ENCODE measurements around the gene SCNM1.
A peak's percentile ranks its signal among the peaks of the same experiment; 100 is the strongest.
"Not testable (repeated sequence)": the region's sequence is repeated elsewhere in the genome, so short reads cannot be mapped to it uniquely, and the experiment has no call there.

SCNM1 gene

DNA sequence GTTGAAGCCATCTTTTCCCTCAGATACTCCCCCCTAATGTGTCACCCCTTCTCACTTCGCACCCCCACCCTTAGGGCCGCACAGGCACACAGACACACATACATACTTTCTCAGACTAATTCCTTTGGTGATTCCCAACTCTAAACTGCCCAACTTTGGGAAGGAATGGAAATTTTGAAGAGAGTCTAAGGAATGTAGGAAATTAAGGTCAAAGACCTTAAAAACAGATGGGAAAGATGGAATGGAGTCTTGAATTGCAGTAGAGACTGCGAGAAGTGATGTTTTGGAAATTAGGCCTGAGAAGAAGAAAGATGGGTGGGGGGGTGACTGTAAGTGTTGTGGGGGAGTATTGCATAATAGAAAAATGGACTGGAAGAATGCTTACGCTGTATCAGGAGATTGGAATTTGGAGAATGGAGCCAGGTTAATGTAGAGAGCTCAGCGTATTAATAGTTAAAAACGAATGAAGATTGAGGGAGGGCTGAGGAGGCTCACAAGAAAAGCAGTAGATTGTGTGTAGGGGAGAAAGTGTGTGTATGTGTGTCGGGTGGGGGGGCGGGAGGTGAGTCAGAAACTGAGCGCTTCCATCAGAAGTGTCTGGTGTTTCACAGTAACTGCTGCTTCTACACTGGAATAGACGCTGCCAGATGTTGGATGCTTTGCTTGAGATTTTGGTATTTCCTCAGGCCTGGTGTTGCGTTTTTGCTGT is 34.1 kb downstream of the SCNM1 start (continued):
- TF ChIP-seq, protein P1, sequence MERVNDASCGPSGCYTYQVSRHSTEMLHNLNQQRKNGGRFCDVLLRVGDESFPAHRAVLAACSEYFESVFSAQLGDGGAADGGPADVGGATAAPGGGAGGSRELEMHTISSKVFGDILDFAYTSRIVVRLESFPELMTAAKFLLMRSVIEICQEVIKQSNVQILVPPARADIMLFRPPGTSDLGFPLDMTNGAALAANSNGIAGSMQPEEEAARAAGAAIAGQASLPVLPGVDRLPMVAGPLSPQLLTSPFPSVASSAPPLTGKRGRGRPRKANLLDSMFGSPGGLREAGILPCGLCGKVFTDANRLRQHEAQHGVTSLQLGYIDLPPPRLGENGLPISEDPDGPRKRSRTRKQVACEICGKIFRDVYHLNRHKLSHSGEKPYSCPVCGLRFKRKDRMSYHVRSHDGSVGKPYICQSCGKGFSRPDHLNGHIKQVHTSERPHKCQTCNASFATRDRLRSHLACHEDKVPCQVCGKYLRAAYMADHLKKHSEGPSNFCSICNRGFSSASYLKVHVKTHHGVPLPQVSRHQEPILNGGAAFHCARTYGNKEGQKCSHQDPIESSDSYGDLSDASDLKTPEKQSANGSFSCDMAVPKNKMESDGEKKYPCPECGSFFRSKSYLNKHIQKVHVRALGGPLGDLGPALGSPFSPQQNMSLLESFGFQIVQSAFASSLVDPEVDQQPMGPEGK (tag by site-specific recombination; IDR thresholded peaks at IDR 0.05): peak; percentile 72
- TF ChIP-seq KLF7 (tag by site-specific recombination; IDR thresholded peaks at IDR 0.05; ENCODE audit: borderline replicate concordance) (no peak), ZNF335 (tag by site-specific recombination; conservative IDR thresholded peaks at IDR 0.05) (no peak; the same call in 1 of the 2 replicates), SP7 (tag by site-specific recombination; IDR thresholded peaks at IDR 0.05) (peak; percentile 24; the same call in 1 of the 2 replicates), ZNF394 (tag by site-specific recombination; IDR thresholded peaks at IDR 0.05; ENCODE audit: borderline replicate concordance) (peak; percentile 66), ZNF707 (tag by site-specific recombination; IDR thresholded peaks at IDR 0.05) (no peak)
- TF ChIP-seq, protein P2, sequence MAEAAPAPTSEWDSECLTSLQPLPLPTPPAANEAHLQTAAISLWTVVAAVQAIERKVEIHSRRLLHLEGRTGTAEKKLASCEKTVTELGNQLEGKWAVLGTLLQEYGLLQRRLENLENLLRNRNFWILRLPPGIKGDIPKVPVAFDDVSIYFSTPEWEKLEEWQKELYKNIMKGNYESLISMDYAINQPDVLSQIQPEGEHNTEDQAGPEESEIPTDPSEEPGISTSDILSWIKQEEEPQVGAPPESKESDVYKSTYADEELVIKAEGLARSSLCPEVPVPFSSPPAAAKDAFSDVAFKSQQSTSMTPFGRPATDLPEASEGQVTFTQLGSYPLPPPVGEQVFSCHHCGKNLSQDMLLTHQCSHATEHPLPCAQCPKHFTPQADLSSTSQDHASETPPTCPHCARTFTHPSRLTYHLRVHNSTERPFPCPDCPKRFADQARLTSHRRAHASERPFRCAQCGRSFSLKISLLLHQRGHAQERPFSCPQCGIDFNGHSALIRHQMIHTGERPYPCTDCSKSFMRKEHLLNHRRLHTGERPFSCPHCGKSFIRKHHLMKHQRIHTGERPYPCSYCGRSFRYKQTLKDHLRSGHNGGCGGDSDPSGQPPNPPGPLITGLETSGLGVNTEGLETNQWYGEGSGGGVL (tag by site-specific recombination; IDR thresholded peaks at IDR 0.05): peak; percentile 60

DNA sequence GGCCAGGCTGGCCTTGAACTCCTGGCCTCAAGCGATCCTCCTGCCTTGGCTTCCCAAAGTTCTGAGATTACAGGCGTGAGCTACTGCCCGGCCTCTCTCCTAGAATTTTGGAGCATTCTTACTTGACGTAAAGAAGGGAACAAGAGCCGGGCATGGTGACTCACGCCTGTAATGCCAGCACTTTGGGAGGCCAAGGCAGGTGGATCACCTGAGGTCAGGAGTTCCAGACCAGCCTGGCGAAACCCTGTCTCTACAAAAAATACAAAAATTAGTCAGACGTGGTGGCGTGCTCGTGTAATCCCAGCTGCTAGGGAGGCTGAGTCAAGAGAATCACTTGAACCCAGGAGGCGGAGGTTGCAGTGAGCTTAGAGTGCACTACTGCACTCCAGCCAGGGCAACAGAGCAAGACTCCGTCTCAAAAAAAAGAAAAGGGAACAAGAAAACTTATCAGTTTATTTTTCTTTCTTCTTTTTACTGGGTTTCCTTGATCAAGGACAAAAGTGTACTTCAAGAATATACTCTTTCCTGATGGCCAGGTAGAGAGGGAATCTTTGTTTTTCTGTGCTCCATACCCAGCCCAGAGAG is 39.5 kb downstream of the SCNM1 start:
- CTCF ChIA-PET: interaction anchor here (0.6 to 1.1 kb wide), 2 partner anchors 8 to 21 kb away, joined by 3 read pairs; no protein-coding TSS in a partner anchor
- H3K4me3 ChIP-seq (ENCODE audit: low read depth, low read length); POLR2A ChIA-PET; H3K9me3 ChIP-seq (ENCODE audit: control insufficient read depth, insufficient read depth, low read depth, low read length); H3K4me1 ChIP-seq (ENCODE audit: control insufficient read depth, insufficient read depth, low read length); H3K27ac ChIP-seq (ENCODE audit: extremely low read depth, low read depth, low read length): not testable (repeated sequence)
- H3K36me3 ChIP-seq (ENCODE audit: control insufficient read depth in 2 of 2, insufficient read depth in 1 of 2, low read length in 2 of 2): peaks cover 54 to 70% of the 10 kb centered on the region in 2 experiments
- peak; percentile 66; the same call in 1 of the 2 replicates for TF ChIP-seq ZNF121 (tag by site-specific recombination; IDR thresholded peaks at IDR 0.05)

DNA sequence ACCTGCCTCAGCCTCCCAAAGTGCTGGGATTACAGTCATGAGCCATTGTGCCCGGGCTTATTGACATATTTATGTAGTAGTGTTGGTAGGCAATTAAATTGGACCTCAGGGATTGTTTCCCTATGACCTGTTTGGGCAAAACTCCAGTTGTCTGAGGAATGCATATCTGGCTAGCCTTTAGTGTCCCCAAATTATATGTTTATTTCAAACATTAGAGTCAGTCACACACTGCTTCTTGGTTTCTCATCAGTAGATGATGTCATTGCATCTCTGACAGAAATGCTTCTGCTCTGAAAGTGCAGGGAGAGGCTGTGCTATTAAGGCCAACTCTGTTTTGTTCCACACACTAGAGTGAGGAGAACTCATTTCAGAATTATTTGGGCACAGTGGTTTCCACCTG is 44.9 kb downstream of the SCNM1 start:
- Histone ChIP-seq H3K4me1 (ENCODE audit: control insufficient read depth, insufficient read depth, low read length) (peaks cover 4% of the 10 kb centered on the region), H3K36me3 (ENCODE audit: control insufficient read depth in 2 of 2, insufficient read depth in 1 of 2, low read length in 2 of 2) (peaks cover 46 to 47% of the 10 kb centered on the region in 2 experiments), H3K4me3 (ENCODE audit: low read depth, low read length) (no peak overlapping the region), H3K27ac (ENCODE audit: extremely low read depth, low read depth, low read length) (no peak overlapping the region), H3K9me3 (ENCODE audit: control insufficient read depth, insufficient read depth, low read depth, low read length) (no peaks in the 10 kb centered on the region)
- ChIA-PET POLR2A (interaction anchor here (0.6 to 1.6 kb wide), 2 partner anchors 9 to 11 kb away, joined by 3 to 7 read pairs; no protein-coding TSS in a partner anchor), CTCF (no interaction called here)
- TF ChIP-seq ZNF366 (tag by site-specific recombination; conservative IDR thresholded peaks at IDR 0.05): peak; percentile 66
- no peak for TF ChIP-seq RBAK (tag by site-specific recombination; IDR thresholded peaks at IDR 0.05)
- TF ChIP-seq, protein P3, sequence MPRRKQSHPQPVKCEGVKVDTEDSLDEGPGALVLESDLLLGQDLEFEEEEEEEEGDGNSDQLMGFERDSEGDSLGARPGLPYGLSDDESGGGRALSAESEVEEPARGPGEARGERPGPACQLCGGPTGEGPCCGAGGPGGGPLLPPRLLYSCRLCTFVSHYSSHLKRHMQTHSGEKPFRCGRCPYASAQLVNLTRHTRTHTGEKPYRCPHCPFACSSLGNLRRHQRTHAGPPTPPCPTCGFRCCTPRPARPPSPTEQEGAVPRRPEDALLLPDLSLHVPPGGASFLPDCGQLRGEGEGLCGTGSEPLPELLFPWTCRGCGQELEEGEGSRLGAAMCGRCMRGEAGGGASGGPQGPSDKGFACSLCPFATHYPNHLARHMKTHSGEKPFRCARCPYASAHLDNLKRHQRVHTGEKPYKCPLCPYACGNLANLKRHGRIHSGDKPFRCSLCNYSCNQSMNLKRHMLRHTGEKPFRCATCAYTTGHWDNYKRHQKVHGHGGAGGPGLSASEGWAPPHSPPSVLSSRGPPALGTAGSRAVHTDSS (tag by site-specific recombination; IDR thresholded peaks at IDR 0.05): no peak
- TF ChIP-seq, protein P4, sequence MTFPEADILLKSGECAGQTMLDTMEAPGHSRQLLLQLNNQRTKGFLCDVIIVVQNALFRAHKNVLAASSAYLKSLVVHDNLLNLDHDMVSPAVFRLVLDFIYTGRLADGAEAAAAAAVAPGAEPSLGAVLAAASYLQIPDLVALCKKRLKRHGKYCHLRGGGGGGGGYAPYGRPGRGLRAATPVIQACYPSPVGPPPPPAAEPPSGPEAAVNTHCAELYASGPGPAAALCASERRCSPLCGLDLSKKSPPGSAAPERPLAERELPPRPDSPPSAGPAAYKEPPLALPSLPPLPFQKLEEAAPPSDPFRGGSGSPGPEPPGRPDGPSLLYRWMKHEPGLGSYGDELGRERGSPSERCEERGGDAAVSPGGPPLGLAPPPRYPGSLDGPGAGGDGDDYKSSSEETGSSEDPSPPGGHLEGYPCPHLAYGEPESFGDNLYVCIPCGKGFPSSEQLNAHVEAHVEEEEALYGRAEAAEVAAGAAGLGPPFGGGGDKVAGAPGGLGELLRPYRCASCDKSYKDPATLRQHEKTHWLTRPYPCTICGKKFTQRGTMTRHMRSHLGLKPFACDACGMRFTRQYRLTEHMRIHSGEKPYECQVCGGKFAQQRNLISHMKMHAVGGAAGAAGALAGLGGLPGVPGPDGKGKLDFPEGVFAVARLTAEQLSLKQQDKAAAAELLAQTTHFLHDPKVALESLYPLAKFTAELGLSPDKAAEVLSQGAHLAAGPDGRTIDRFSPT (tag by site-specific recombination; IDR thresholded peaks at IDR 0.05): peak; percentile 44; the same call in 1 of the 2 replicates
- 0 out of 2 replicates have a peak, but pooled peaks have one; percentile 11 for TF ChIP-seq ZBTB48 (tag by site-specific recombination; IDR thresholded peaks at IDR 0.05)
- TF ChIP-seq GLIS2 (tag by site-specific recombination; IDR thresholded peaks at IDR 0.05): no peak
- TF ChIP-seq ZNF843 (tag by site-specific recombination; IDR thresholded peaks at IDR 0.05): peak; percentile 62
- no peak for TF ChIP-seq TRIM28 (IDR thresholded peaks at IDR 0.05; ENCODE audit: borderline replicate concordance, low read length)
- TF ChIP-seq ZNF416 (tag by site-specific recombination; IDR thresholded peaks at IDR 0.05): no peak
- TF ChIP-seq GLIS1 (tag by site-specific recombination; IDR thresholded peaks at IDR 0.05): peak; percentile 66
- 0 out of 2 replicates have a peak, but pooled peaks have one; percentile 14 for TF ChIP-seq IKZF3 (tag by site-specific recombination; IDR thresholded peaks at IDR 0.05)
- no peak for TF ChIP-seq ZNF549 (tag by site-specific recombination; IDR thresholded peaks at IDR 0.05)
- TF ChIP-seq, protein P5, sequence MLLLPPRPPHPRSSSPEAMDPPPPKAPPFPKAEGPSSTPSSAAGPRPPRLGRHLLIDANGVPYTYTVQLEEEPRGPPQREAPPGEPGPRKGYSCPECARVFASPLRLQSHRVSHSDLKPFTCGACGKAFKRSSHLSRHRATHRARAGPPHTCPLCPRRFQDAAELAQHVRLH (tag by site-specific recombination; IDR thresholded peaks at IDR 0.05): no peak
- no peak for TF ChIP-seq ZNF654 (tag by site-specific recombination; IDR thresholded peaks at IDR 0.05; ENCODE audit: low read depth)
- TF ChIP-seq, protein P6, sequence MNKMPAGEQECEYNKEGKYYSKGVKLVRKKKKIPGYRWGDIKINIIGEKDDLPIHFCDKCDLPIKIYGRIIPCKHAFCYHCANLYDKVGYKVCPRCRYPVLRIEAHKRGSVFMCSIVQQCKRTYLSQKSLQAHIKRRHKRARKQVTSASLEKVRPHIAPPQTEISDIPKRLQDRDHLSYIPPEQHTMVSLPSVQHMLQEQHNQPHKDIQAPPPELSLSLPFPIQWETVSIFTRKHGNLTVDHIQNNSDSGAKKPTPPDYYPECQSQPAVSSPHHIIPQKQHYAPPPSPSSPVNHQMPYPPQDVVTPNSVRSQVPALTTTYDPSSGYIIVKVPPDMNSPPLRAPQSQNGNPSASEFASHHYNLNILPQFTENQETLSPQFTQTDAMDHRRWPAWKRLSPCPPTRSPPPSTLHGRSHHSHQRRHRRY (tag by site-specific recombination; IDR thresholded peaks at IDR 0.05): no peak

Data from HEK293 (cell line).